ELF-1 (cell line): Measurements from ENCODE around the gene STAMBPL1.
A peak's percentile ranks its signal among the peaks of the same experiment; 100 is the strongest.

Experiments used
- DNase-seq: peaks from one replicate; pipeline ENCODE4 v3.0.0-alpha.2; 2016; ENCODE audit warnings: low read depth, low spot score

STAMBPL1 gene

DNA sequence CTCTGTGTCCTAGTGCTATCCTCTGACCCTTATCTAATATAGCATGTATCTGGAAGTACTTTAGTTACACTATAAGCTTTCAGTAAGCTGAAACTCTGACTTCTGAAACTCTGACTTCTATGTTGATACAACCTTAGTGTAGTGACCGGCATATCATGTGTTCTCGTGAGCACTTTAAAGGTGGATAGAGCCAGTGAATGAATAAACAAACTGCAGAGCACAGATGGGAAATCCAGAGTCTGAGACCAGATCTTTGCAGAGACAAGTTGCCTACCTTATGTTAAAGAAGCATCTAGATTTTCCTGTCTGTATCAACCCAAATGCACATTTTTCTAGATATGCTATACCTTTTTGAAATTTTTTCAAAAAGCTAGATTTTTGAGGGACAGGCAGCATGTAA, 69.0 kb downstream of the STAMBPL1 start:
- DNase-seq: no peak

DNA sequence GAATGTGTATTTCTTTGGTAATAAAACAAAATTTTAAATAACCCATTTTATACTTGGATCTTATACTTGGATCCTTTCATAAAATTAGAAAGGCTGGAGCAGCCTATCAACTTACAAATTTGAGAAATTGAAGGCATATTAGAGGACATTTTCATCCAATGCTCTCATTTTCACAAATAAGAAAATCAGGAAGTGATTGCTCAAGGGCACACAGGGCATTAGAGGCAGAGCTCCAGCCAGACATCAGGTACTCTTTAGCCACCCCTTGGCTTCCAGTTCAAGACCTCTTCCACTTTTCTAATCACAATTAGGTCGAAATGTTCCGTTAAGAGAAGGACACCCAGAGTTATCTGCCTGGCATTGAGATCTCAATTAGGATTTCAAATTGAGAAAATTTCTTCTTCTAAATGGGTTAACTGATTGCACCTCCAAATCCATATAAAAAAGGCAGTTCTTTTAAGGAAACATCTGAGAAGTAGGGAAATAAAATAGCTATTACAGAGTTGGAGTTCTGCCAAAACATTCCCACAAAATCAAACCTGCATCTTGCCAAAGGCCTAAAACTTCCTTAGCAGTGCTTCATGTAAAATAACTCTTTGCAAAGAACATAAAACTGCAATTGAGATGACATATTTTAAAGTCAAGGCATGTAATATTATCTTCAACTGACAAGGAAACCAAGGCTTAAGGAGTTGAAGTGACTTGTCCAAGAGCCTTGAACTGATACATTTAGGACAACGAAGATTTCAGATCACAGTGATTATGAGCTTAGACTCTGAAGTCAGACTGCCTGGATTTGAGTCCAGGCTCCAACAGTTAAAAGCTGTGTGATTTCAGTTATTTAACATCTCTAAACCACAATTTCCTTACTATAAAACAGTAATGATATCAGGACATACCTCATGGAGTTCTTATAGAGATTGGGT, 70.1 kb downstream of the STAMBPL1 start:
- no peak for DNase-seq

DNA sequence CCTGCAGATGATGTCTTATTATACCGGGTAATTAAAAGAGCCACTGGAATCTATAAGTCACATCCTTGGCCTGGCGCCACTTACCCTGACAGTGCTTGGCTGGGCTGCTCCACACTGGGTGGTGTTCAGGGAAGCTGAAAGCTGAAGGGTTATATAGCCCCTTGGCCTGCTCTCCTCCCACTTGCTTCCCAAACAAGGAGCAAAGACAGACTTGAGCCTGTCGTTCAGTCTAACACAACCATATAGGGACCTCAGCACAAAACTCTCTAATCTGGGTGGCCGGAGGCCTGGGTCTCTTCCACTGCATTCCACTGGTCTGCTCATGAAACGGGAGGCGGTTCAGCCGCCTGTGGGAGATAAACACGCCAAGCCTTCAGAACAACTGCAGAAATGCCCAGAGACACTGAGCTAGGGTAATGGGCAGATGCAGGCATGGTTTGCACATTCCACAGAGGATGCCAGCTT, 72.6 kb downstream of the STAMBPL1 start, which contains the start of gene ACTA2:
ACTA2 (minus strand) TSS at position 127 of the 465 bp plus-strand sequence. CDS start 3,843 bp downstream, outside the sequence.
- peak; percentile 28 for DNase-seq

DNA sequence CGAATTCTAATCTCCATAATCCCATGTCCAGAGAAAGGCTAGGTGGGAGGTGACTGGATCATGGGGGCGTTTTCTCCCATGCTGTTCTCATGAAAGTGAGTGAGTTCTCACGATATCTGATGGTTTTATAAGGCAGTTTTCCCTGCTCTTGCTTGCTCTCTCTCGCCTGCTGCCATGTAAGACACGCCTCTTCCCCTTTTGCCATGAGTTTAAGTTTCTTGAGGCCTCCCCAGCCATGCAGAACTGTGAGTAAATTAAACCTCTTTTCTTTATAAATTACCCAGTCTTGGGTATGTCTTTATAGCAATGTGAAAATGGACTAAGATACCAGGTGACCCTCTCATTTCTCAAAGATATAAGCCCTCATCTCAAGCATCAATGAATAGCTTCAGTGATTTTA, 73.6 kb downstream of the STAMBPL1 start:
- DNase-seq: no peak

DNA sequence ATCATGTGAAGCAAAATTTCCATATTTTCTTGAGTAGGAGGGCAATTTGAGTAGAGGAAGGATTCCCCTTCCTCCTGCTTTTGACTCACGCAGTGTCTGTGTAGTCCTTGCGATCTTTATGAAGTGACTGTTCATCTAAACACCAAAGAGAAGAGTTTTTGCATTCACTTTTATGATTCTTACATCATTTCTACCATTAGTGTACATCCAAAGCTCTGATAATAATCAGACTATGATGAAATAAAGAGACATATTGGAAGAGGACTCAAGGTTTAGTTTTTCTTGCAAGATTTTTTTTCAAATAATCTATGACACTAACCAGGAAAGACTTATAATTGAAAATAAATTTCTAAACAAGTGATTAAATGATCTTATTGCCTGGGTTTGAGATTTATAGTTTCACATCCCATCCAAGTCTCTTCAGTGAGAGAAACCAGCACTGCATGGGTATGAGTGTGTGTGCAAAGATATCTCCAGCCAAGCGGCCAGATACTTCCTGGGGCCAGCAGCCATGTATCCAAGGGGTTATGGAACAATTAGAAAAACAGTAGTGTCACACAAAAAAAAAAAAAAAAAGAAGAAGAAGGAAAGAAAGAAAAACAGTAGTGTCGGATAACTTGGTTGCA, 74.5 kb downstream of the STAMBPL1 start:
- DNase-seq: no peak

DNA sequence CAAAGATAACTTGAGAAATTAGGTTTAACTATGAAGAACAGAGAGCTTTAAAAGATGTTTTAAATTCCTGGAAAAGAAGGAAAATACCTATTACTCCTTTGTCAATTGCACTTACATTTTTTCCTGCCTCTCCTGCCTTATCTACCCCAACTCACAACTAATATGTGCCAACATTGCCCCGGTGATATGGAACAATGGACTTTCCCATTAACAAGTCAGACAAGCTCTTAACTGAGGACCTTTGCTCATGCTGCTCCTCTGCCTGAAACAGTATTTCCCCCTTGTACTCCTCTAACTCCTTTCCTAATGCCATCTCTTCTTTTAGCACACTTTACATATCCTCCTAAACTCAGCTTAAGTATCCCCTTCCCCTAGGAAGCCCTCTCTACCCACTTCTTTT, 77.3 kb downstream of the STAMBPL1 start:
- no peak for DNase-seq

DNA sequence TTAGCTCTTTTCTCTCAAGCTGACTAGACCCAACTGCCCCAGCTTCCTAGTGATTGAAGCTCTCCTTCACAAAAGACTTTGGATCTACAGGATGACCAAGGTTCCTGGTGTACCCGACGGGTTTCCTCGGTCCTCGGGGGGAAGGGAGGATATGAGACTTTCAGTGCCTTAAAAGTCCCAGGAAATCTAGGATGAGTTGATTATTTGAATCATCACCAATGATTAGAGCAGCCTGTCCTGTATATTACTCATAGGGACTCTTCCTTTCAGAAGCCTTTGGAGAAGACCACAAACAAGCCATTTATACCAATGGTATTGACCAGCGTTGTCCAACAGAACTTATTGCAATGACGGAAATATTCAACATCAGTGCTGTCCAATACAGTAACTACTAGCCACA, 78.7 kb downstream of the STAMBPL1 start:
- no peak for DNase-seq

DNA sequence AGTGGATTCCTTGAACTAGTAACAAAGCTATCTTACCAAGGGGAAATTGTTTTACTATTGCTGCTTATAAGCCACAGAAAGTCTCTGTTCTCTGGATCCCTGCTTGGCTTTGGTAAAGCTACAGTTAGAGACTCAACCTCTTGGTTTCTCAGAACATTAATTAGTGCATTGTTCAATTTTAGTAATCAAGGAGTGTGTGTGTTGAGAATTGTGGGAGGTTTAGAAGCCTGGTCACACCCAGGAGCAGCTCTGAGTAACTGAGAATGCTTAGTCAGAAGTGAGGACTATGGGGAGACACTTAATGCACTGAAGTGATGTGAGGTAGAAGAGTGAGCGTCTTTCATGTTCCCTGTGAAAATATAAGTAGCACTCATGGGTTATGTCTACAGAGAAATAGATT, 80.8 kb downstream of the STAMBPL1 start:
- DNase-seq: no peak

DNA sequence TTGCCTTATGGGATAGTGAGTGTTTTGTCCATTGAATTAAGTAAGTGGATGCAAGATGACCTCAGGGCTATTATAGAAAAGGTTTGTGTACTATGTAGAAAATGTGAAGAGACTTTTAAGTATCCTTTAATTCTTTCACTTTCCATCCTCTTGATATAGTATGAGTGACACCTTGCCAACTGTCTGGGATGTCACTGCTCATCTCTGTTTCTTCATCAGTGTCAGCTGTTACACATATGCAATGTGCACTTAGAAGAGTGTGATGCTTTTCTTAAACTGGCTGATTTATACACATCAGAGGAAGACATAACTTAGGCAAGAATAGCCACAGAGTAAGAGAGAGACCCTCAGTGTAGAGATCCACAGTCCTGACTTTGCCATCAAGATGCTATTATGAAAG, 81.2 kb downstream of the STAMBPL1 start:
- DNase-seq: no peak

DNA sequence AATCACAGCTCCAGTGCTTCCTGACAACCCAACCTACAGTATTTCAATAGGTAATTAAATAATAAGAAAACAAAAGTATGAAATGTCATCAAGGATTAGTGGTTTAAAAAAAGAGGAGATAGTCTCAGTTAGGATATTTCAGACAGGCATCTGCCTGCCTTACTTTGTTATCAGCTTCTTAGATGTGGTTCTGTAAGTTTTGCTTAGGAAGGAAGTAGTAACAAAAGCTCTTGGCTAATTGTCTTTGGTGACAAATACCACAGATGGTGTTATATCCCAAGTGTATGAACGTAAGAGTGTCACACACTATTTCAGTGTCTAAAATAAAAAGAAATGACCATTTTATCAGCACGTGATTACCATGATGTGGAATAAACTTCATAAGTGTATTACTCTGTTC, 82.3 kb downstream of the STAMBPL1 start:
- no peak for DNase-seq

DNA sequence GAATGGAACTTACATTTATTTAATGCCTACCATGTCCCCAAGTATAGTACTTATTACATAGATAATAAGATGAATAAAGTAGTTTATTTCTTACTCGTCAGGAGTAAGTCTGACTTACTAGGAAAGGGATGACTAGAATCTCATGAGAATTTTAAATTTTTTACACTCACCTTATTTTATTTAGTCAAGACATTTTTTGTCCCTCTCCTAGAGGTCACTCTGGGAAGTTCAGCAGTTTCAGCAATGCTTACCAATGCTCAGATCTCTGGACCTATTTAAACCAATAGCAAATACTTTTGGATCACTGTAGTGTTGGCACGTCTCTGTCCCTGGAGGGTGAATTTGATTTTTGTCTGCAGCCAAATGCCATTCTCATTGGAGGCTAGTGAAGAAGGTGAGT, 83.3 kb downstream of the STAMBPL1 start:
- DNase-seq: no peak

DNA sequence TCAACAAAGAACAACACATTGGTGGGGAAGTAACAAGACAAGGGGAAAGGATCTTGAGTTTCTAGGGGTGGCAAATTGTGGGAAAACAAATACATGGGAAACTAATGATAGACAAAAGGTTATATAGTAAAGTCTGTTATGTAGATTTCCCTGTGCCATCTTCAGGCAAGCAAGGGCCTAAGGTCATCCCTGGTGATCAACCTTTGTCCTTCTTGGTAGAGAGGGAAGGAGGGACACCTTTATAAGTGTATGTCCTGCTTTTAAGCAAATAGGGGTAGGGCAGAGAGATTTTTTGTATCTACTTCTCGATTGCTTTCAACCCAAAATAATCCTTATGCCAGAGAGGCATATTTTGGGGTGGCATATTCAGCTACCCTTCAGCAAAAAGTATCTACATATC, 84.3 kb downstream of the STAMBPL1 start:
- DNase-seq: no peak

DNA sequence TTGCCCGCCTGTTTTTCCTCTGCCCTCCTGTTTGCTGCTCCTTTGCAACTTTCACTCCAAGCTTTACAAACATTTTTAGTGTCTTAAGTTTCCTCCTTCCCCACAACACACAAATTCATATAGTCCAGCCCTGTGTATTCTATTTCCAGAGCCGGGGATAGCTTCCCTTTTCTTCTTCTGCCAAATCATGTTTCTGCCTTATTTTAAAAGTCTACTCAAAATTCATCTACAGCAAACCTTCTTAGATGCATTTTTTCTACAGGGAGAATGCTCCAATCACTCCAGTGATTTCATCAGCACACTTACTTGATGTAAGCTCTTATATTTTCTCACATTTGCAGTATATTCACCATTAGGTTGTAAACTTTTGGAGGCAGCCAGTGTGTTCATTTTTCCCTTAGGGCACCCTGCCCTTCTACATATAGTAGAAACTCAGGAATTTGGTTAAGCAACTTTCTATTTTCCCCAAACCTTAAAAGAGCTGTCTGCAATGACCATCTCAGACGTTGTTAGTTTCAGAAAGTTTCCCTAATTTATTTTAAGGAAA, 84.9 kb downstream of the STAMBPL1 start:
- no peak for DNase-seq

DNA sequence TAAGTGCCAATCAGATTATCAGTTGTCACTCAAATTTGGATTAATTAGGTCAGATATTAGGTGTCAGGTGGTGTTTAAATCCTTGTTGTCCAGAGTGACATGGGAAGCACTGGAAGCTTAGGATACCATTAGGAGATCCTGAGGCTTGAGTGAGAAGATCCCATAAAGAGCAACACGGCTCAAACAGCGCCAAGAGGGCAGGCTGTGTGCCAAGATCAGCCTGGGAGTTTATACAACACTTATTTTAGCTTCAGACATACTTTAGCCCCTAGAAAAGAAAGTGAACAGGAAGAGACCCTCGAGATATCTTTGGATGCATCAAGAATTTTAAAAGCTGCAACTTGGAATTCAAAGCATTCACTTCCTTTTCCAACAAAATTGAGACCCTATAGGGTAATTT, 86.8 kb downstream of the STAMBPL1 start:
- no peak for DNase-seq

DNA sequence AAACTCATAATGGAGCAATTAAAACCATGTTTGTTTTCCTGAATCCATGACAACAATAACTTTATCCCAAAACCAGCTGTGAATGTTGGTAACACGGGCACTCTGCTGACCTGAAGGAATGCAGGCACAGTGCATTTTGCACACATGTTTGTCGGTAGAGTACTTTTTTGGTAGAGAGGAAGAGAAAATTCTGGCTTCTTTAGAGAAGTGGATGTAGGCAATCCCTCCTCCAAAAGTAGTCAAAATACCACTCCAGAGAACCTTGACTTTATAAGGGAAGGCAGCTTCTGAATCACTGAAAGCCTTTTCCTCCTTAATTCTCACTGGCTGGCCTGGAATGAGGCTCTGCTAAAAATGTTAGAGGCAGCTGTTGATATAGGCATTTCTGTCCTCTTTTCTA, 88.3 kb downstream of the STAMBPL1 start:
- no peak for DNase-seq

DNA sequence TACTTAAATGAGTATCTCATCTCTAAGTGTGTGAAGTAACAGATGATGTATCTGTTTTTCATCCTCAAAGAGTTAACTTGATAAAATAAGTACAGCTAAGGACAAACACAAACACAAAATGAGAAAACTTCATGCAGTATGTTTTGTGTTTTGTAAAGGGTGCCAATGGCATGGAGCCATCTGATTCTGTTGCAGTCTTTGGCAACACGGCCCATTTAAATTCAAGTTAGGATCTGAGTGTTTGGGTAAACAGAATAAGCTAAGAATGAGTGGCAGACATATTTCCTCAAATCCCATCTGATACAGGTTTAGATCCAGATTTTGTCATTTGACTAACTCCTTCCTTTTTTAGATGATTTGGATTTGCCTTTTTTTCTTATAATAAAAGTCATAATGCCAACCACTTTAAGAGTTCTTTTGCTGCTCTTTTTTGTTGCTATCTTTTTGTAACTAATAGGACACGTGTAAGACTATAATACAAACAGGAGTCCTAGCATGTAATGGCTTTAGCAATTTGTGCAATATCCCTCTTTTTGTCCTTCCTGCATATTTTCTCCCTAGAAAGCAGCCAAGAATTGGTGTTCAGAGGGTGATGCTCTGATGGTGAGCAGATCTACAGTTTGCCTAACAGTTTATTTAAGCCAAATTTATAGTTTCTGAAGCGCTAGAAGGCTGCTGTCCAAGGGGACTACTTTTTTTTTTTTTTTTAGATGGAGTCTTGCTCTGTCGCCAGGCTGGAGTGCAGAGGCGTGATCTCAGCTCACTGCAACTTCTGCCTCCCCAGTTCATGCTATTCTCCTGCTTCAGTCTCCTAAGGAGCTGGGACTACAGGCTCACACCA, 91.4 kb downstream of the STAMBPL1 start:
- no peak for DNase-seq
